ENCODE data around the gene MYO1E. TPM values are rescaled to one million over a fixed set of nuclear protein-coding genes. Genes with fewer than 3 reads are reported as not detected.

MYO1E gene
- total RNA-seq, 2 experiments from 2014 or later, result 90.4 to 101 TPM

DNA sequence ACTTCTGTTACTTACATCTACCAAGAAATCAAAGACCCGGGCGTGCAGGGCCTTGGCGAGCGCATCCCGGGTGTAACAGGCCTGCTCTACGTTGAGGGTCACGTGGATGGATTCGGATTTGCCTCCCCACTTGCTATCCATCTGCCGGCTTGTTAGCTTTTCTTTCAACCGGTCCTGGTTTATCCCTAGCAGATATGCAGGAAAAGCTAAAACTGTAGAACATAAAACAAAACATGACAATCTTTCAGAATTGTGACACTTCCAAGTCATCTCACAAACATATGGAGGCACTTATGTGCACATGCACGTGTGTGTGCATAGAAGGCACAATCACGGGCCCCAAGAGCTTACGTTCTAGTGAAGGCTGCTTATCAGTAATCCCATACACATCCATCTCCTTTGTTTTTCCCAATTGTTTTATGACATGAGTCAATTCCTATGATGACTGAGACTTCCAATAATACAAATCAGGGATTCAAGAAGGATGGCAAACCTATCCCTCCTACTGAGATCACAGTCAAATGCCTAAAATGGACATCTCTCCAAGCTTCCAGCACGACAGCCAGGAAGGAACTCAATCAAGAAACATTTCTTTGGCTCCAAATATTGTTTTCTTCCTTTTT, 154.7 kb downstream of the MYO1E start:
- Mint-ChIP-seq H3K27ac (no peak overlapping the region), H3K36me3 (ENCODE audit: low read depth) (peaks cover 38% of the 10 kb centered on the region), H3K4me1 (ENCODE audit: low read depth) (no peaks in the 10 kb centered on the region), H3K27me3 (ENCODE audit: low read depth) (peaks cover 4% of the 10 kb centered on the region), H3K9me3 (ENCODE audit: insufficient read depth) (no peaks in the 10 kb centered on the region), H3K4me3 (no peak overlapping the region)
- ChIA-PET CTCF (interaction anchor here (1.5 kb wide), 1 partner anchor 23 kb away, joined by 3 read pairs; no protein-coding TSS in a partner anchor), POLR2A (no interaction called here)
- DNase-seq (no peak), ATAC-seq (no peak)

DNA sequence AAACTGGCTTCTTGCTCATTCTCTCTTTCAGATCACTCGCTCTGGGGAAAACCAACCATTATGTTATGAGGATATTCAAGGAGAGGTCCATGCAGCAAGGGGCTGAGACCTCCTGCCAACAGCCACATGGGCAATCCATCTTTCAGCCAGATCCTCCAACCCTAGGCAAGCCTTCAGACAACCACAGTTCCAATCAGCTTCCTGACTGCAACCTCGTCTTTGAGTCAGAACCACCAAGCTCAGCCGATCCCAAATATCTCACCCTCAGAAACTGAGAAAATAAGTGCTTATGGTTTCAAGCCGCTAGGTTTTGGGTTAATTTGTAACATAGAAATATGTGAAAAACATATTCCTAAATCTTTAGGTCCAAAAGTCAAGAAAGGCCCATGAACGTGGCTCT, 155.8 kb downstream of the MYO1E start:
- no peak overlapping the region for H3K4me3 Mint-ChIP-seq
- H3K36me3 Mint-ChIP-seq (ENCODE audit: low read depth), result peaks cover 37% of the 10 kb centered on the region
- peaks cover 4% of the 10 kb centered on the region for H3K27me3 Mint-ChIP-seq (ENCODE audit: low read depth)
- DNase-seq (no peak), ATAC-seq (no peak)
- no peaks in the 10 kb centered on the region for H3K9me3 Mint-ChIP-seq (ENCODE audit: insufficient read depth)
- CTCF ChIA-PET, result interaction anchor here (1.5 kb wide), 1 partner anchor 22 kb away, joined by 3 read pairs; no protein-coding TSS in a partner anchor
- POLR2A ChIA-PET, result no interaction called here
- no peaks in the 10 kb centered on the region for H3K4me1 Mint-ChIP-seq (ENCODE audit: low read depth)
- H3K27ac Mint-ChIP-seq, result no peak overlapping the region

DNA sequence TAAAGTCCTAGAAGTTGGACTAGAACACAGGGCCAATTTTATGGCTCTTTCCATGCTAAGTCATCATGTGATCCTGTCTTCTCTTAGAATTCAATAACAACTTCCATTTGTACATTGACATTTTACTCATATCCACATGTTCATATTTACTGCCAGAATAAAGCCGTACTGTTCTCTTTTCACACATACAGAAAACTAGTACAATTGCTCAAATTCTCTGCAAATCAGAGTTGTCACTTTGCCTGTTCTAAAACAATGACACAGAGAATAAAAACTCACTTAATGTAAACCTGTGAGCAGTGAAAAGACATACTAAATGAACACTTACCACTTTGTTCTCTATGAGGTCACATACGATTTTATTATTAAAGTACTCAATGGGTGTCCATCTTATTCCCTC, 162.5 kb downstream of the MYO1E start:
- H3K36me3 Mint-ChIP-seq (ENCODE audit: low read depth), result peaks cover 60% of the 10 kb centered on the region
- H3K27ac Mint-ChIP-seq, result no peak overlapping the region
- DNase-seq (no peak), ATAC-seq (no peak)
- ChIA-PET POLR2A (no interaction called here), CTCF (no interaction called here)
- no peak overlapping the region for H3K4me3 Mint-ChIP-seq
- H3K27me3 Mint-ChIP-seq (ENCODE audit: low read depth), result peaks cover 2% of the 10 kb centered on the region
- peaks cover 5% of the 10 kb centered on the region for H3K4me1 Mint-ChIP-seq (ENCODE audit: low read depth)
- no peaks in the 10 kb centered on the region for H3K9me3 Mint-ChIP-seq (ENCODE audit: insufficient read depth)

DNA sequence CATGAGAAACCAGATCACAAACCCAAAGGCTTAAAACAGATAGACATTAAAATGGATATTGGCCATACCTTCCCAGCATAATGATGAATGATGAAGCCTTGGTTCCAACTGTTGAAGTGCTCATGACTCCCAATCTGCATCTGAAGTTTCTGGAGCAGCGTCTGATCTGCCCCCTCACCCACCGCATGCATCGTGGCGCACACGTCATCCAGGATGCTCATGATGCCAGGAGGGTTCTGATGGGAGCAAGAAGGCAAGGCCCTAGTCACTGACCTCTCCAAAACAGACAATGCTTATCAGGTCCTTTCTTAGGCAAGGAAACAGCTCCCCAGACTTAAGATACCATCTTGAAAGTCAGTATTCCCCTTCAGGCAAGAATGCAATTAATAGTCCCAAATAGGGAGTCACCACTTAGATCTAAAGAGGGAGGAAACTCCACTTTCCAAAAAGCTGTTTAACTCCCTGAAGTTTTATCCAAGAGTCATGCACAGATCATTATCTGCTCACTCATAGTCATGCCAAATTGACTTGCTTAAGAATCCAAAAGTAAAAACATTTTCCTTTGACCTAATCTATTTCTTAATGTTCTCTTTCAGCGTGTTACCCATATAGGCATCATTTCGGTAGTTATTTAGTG, 163.9 kb downstream of the MYO1E start:
- DNase-seq (no peak), ATAC-seq (no peak)
- no peak overlapping the region for H3K27ac Mint-ChIP-seq
- H3K4me1 Mint-ChIP-seq (ENCODE audit: low read depth), result peaks cover 5% of the 10 kb centered on the region
- H3K9me3 Mint-ChIP-seq (ENCODE audit: insufficient read depth), result no peaks in the 10 kb centered on the region
- peaks cover 65% of the 10 kb centered on the region for H3K36me3 Mint-ChIP-seq (ENCODE audit: low read depth)
- POLR2A ChIA-PET, result no interaction called here
- CTCF ChIA-PET, result interaction anchor here (1.5 kb wide), 1 partner anchor 39 kb away, joined by 3 read pairs; no protein-coding TSS in a partner anchor
- no peaks in the 10 kb centered on the region for H3K27me3 Mint-ChIP-seq (ENCODE audit: low read depth)
- no peak overlapping the region for H3K4me3 Mint-ChIP-seq

DNA sequence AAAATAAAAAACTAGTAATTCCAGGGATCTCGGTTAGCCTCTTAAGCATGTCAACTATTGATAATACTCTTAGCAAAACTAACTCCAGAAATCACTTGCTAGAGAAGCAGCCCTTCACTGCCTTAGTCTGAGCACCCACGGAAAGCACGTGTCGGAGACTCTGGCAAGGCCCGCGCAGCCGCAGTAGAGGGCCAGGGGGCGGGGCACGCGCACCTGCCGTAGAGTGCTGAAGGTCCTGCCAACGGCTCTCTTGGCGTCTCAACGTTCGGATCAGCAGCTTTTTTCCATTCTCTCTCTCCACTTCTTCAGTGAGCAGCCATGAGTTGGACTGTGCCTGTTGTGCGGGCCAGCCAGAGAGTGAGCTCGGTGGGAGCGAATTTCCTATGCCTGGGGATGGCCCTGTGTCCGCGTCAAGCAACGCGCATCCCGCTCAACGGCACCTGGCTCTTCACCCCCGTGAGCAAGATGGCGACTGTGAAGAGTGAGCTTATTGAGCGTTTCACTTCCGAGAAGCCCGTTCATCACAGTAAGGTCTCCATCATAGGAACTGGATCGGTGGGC, 166.0 kb downstream of the MYO1E start, which contains the start of gene LDHAL6B:
TSS of gene LDHAL6B (plus strand) at position 221 of the 561 bp plus-strand sequence. CDS start at position 319, 98 bp downstream.
- DNase-seq, result no peak
- CTCF ChIA-PET, result no interaction called here
- peaks cover 71% of the 10 kb centered on the region for H3K36me3 Mint-ChIP-seq (ENCODE audit: low read depth)
- peaks cover 5% of the 10 kb centered on the region for H3K4me1 Mint-ChIP-seq (ENCODE audit: low read depth)
- no peaks in the 10 kb centered on the region for H3K9me3 Mint-ChIP-seq (ENCODE audit: insufficient read depth)
- no peaks in the 10 kb centered on the region for H3K27me3 Mint-ChIP-seq (ENCODE audit: low read depth)
- POLR2A ChIA-PET, result no interaction called here
- H3K4me3 Mint-ChIP-seq, result no peak within 1 kb of the TSS
- H3K27ac Mint-ChIP-seq, result no peak within 1 kb of the TSS
- no peak for ATAC-seq

DNA sequence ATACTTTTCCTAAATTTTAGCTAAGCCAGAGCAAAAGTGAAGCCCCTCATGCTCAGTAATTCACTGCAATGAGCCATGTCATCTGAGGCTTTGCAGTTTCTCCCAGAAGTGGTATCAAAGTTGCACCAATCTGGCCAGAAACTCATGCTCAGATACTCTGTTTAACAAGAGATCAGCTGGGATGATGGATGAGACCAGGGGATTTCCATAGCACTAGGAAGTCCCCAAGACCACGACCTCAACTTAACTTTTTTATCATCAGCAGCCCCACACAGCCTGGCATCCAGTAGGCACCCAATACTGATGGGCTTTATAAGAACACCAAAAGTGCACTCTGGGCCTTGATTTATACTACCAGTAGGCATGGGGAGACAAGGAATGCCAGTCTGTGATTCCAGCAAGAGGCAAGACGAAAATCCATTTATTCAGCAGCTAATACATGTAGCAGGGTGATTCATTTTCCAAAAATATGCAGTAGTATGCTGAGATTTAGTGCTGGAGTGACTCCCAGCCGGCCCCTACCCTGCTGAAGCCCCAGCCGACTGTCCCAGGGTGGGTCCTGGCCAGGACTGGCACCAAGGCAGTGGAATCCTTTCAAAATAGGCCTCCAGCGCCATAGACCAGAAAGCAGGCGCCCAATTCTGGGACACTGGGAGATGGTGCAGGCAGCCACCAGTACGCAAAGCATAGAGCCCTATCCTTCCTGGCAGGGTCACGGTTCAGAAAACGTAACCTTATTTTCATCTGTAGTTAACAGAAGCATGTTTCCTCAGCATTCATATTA, 166.6 kb downstream of the MYO1E start:
- ChIA-PET POLR2A (no interaction called here), CTCF (interaction anchor here (1.0 kb wide), 2 partner anchors 41 to 239 kb away, joined by 3 to 4 read pairs; no protein-coding TSS in a partner anchor)
- Mint-ChIP-seq H3K36me3 (ENCODE audit: low read depth) (peaks cover 69% of the 10 kb centered on the region), H3K4me1 (ENCODE audit: low read depth) (peaks cover 5% of the 10 kb centered on the region), H3K27ac (no peak overlapping the region), H3K9me3 (ENCODE audit: insufficient read depth) (no peaks in the 10 kb centered on the region), H3K4me3 (no peak overlapping the region), H3K27me3 (ENCODE audit: low read depth) (no peaks in the 10 kb centered on the region)
- ATAC-seq (no peak), DNase-seq (no peak)

DNA sequence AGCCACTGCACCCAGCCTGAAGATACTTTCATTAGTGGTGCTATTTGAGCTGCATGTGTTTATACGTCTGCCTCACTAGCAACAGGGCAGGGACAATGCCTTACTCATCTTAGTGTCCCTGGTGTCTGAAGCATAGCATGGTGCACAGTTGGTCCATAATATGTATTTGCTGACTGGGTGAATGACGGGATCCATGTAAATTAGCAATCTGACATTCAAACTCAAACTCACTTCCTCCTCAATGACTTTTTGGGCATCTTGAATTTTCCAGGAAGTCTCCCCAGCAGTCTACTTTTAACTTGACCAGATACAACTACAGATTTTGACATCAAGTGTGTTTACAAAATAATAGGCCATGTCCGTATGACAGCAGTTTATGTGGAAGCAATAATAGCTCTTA, 169.0 kb downstream of the MYO1E start:
- H3K27ac Mint-ChIP-seq, result no peak overlapping the region
- peaks cover 67% of the 10 kb centered on the region for H3K36me3 Mint-ChIP-seq (ENCODE audit: low read depth)
- DNase-seq (no peak), ATAC-seq (no peak)
- CTCF ChIA-PET, result interaction anchor here (0.7 to 0.9 kb wide), 3 partner anchors 11 to 325 kb away, joined by 3 to 4 read pairs (median 3); no protein-coding TSS in a partner anchor
- H3K4me1 Mint-ChIP-seq (ENCODE audit: low read depth), result peaks cover 5% of the 10 kb centered on the region
- H3K9me3 Mint-ChIP-seq (ENCODE audit: insufficient read depth), result no peaks in the 10 kb centered on the region
- POLR2A ChIA-PET, result no interaction called here
- H3K4me3 Mint-ChIP-seq, result no peak overlapping the region
- no peaks in the 10 kb centered on the region for H3K27me3 Mint-ChIP-seq (ENCODE audit: low read depth)

DNA sequence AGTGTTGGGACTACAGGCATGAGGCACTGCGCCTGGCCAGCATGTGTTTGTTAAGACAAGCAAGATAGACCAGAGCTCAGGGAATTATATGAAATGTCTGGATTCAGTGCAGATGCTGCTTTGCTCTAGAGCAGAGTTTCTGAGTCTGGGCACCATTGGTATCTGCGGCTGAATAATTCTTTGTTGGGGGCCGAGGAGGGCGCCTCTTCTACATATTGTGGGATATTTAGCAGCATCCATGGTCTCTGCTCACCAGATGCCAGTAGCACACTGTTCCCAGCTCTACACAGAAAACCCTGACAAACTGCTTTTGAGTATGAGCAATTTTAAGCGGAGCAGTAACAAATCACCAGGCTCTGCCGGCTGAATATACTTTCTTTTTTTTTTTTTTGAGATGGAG, 169.7 kb downstream of the MYO1E start:
- peaks cover 65% of the 10 kb centered on the region for H3K36me3 Mint-ChIP-seq (ENCODE audit: low read depth)
- no peak overlapping the region for H3K27ac Mint-ChIP-seq
- CTCF ChIA-PET, result no interaction called here
- no peaks in the 10 kb centered on the region for H3K9me3 Mint-ChIP-seq (ENCODE audit: insufficient read depth)
- DNase-seq, result no peak
- H3K4me1 Mint-ChIP-seq (ENCODE audit: low read depth), result peaks cover 5% of the 10 kb centered on the region
- H3K27me3 Mint-ChIP-seq (ENCODE audit: low read depth), result no peaks in the 10 kb centered on the region
- POLR2A ChIA-PET, result interaction anchor here (0.9 kb wide), 1 partner anchor 305 kb away, joined by 4 read pairs; no protein-coding TSS in a partner anchor
- no peak overlapping the region for H3K4me3 Mint-ChIP-seq
- no peak for ATAC-seq

DNA sequence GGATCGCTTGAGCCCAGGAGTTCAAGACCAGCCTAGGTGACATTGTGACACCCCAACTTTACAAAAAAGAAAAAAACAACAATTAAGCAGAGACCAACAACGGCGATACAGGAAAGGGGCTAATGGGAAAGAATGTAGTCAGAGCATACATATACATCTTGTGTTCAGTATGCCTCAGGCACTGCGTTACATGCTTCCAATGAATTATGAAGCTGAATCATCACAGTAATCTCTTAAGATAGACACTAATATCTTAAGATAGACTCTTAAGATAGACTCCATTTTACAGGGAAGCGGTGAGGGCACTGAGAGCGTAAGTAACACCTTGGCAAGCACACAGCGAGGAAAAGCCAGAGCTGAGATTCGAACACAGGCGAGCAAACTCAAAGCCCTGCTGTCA, 172.1 kb downstream of the MYO1E start:
- no peak overlapping the region for H3K4me3 Mint-ChIP-seq
- DNase-seq, result no peak
- CTCF ChIA-PET, result interaction anchor here (1.0 kb wide), 1 partner anchor 46 kb away, joined by 4 read pairs; no protein-coding TSS in a partner anchor

DNA sequence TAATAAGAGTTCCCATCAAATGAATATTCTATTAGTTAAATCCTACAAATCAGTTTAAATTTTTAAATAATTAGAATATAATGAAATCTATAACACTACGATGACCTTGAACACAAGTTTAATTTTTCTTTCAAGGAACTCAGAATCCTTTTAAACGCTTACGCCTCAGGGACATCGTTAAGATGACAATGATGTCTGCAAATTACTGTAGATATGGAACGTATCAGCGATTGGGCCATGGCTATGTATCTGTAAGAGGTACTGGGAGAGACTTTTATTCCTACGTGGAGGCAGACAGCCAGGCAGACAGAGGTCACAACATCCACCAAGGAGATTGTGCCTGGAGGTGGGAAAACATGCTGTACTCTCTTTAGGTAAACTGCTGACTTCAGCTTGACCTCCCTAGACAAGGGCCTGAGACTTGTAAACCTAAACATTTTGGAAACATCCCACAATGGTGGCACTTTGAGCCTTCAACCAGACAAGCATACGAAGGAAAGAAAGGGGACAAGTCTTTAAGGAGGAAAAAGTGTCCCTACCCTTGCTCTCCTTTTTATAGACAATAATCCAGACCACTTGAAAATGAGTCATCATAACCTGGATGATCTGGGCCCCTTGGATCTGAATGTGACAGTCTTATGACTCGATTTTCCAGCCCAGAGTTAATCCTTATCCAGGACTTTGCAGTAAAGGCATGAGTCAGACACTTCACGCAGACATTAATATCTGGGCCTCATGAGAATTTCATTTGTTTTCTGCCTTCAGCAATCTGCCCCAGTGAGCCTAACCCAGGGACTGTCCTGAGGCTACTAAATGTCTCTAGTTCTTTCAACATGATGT, 172.8 kb downstream of the MYO1E start:
- H3K4me1 Mint-ChIP-seq (ENCODE audit: low read depth), result peaks cover 3% of the 10 kb centered on the region
- CTCF ChIA-PET, result no interaction called here
- H3K4me3 Mint-ChIP-seq, result no peak overlapping the region
- no peak overlapping the region for H3K27ac Mint-ChIP-seq
- POLR2A ChIA-PET, result no interaction called here
- no peaks in the 10 kb centered on the region for H3K27me3 Mint-ChIP-seq (ENCODE audit: low read depth)
- H3K36me3 Mint-ChIP-seq (ENCODE audit: low read depth), result peaks cover 45% of the 10 kb centered on the region
- DNase-seq (no peak), ATAC-seq (no peak)
- H3K9me3 Mint-ChIP-seq (ENCODE audit: insufficient read depth), result no peaks in the 10 kb centered on the region

More for the DNA sequence above, 172.1 kb downstream of the MYO1E start:
- Mint-ChIP-seq H3K27me3 (ENCODE audit: low read depth) (no peaks in the 10 kb centered on the region), H3K27ac (no peak overlapping the region), H3K36me3 (ENCODE audit: low read depth) (peaks cover 46% of the 10 kb centered on the region), H3K9me3 (ENCODE audit: insufficient read depth) (no peaks in the 10 kb centered on the region), H3K4me1 (ENCODE audit: low read depth) (peaks cover under 1% of the 10 kb centered on the region)
- ATAC-seq, result no peak
- POLR2A ChIA-PET, result no interaction called here

DNA sequence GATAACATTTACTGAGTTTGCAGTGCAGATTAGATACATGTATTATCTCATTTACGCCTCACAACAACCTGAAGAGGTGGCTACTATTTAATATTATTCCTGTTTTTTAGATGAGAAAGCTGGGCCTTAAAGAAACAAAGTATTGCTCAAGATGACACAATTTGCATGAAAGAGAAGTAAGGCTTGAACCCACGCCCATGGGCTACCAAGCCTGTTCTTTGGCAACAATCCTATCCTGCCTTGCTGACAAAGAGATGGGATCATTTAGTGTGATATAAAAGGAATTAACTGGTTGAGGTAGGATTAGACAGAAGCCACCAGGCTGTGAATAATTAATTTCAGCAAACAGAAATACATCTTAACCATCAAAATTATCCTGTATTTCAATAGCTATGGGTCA, 175.2 kb downstream of the MYO1E start:
- ChIA-PET POLR2A (no interaction called here), CTCF (interaction anchor here (1.2 kb wide), 2 partner anchors 83 to 331 kb away, joined by 3 to 4 read pairs; no protein-coding TSS in a partner anchor)
- no peaks in the 10 kb centered on the region for H3K9me3 Mint-ChIP-seq (ENCODE audit: insufficient read depth)
- ATAC-seq (no peak), DNase-seq (no peak)
- no peak overlapping the region for H3K4me3 Mint-ChIP-seq
- peaks cover 39% of the 10 kb centered on the region for H3K36me3 Mint-ChIP-seq (ENCODE audit: low read depth)
- no peaks in the 10 kb centered on the region for H3K27me3 Mint-ChIP-seq (ENCODE audit: low read depth)
- H3K27ac Mint-ChIP-seq, result no peak overlapping the region
- H3K4me1 Mint-ChIP-seq (ENCODE audit: low read depth), result peaks cover 6% of the 10 kb centered on the region

Measured in activated CD8-positive, alpha-beta T cell treated with anti-CD3 and anti-CD28 coated beads, Interleukin-2, amount 10 ng/mL, durations not matched to agents 7 days and 5 days (primary cell).